ENCODE data around the gene MTRFR.
"Not testable (repeated sequence)": the region's sequence is repeated elsewhere in the genome, so short reads cannot be mapped to it uniquely, and the experiment has no call there.

MTRFR gene

GRCh38 chr12:123248996-123249741 lies 15.9 kb downstream of the MTRFR start:
- not testable (repeated sequence) for DNase-seq (ENCODE audit: low read depth)

GRCh38 chr12:123250471-123251383 lies 17.5 kb downstream of the MTRFR start:
- no peak for DNase-seq (ENCODE audit: low read depth)

GRCh38 chr12:123251403-123252076 lies 18.3 kb downstream of the MTRFR start:
- no peak for DNase-seq (ENCODE audit: low read depth)

GRCh38 chr12:123252365-123252764 lies 19.1 kb downstream of the MTRFR start:
- DNase-seq (ENCODE audit: low read depth) = not testable (repeated sequence)

- DNase-seq (ENCODE audit: low read depth) = no peak
These were observed 20.6 kb downstream of the MTRFR start for GRCh38 chr12:123253641-123254459.

GRCh38 chr12:123254853-123255446 lies 21.7 kb downstream of the MTRFR start:
- DNase-seq (ENCODE audit: low read depth) = no peak

- DNase-seq (ENCODE audit: low read depth) = no peak
These were observed 25.4 kb downstream of the MTRFR start for GRCh38 chr12:123258593-123258992.

- no peak for DNase-seq (ENCODE audit: low read depth)
These were observed 26.8 kb downstream of the MTRFR start for GRCh38 chr12:123260081-123260480.

GRCh38 chr12:123261196-123261595 lies 28.0 kb downstream of the MTRFR start:
- DNase-seq (ENCODE audit: low read depth) = no peak

- no peak for DNase-seq (ENCODE audit: low read depth)
These were observed 30.1 kb downstream of the MTRFR start for GRCh38 chr12:123263196-123263817.

GRCh38 chr12:123264642-123265041 lies 31.4 kb downstream of the MTRFR start:
- DNase-seq (ENCODE audit: low read depth) = no peak

- DNase-seq (ENCODE audit: low read depth) = no peak
These were observed 32.8 kb downstream of the MTRFR start for GRCh38 chr12:123265851-123266678.

- DNase-seq (ENCODE audit: low read depth) = no peak
These were observed 33.5 kb downstream of the MTRFR start for GRCh38 chr12:123266679-123267277.

- DNase-seq (ENCODE audit: low read depth) = no peak
These were observed 34.2 kb downstream of the MTRFR start for GRCh38 chr12:123267335-123267920.

- DNase-seq (ENCODE audit: low read depth) = no peak
These were observed 35.0 kb downstream of the MTRFR start for GRCh38 chr12:123267991-123268843.

GRCh38 chr12:123268850-123269249 lies 35.6 kb downstream of the MTRFR start:
- DNase-seq (ENCODE audit: low read depth) = no peak

GRCh38 chr12:123269395-123269892 lies 36.2 kb downstream of the MTRFR start:
- DNase-seq (ENCODE audit: low read depth) = peak; percentile 57

- no peak for DNase-seq (ENCODE audit: low read depth)
These were observed 36.6 kb downstream of the MTRFR start for GRCh38 chr12:123269896-123270213.
